Measurements from ENCODE around the gene LRBA. TPM values are rescaled to one million over a fixed set of nuclear protein-coding genes. Genes with fewer than 3 reads are reported as not detected.

The LRBA gene
- total and polyA plus RNA-seq, 9 of the 15 experiments (the other 6 are each of a cell fraction or from before 2014, with no cell fraction given) = 24.2 to 88.7 (median 59.7) TPM

GRCh38 chr4:151021637-151022334 is 6.7 kb upstream of the LRBA start (continued):
- TF ChIP-seq ADNP (tag; IDR thresholded peaks at IDR 0.05) = no peak
- TF ChIP-seq ZNF77 (CRISPR knock-in tag; IDR thresholded peaks at IDR 0.05) = no peak
- no peak for TF ChIP-seq FOXA1 (IDR thresholded peaks at IDR 0.05; ENCODE audit: borderline replicate concordance)
- TF ChIP-seq ZFP91 (CRISPR knock-in tag; IDR thresholded peaks at IDR 0.05) = peak; percentile 81
- TF ChIP-seq ZNF274 (IDR thresholded peaks at IDR 0.05; ENCODE audit: borderline replicate concordance, low read depth, low read length) = no peak
- no peak for TF ChIP-seq JUND (IDR thresholded peaks at IDR 0.05; ENCODE audit: borderline replicate concordance, low read depth, low read length)
- peak; percentile 27; the same call in 1 of the 3 replicates for TF ChIP-seq JUND (tag; IDR thresholded peaks at IDR 0.05; ENCODE audit: borderline replicate concordance, low read depth, low read length)
- peak; percentile 22; the same call in 1 of the 2 replicates for TF ChIP-seq NFE2 (IDR thresholded peaks at IDR 0.05; ENCODE audit: low read depth)
- TF ChIP-seq RBM15 (IDR thresholded peaks at IDR 0.05; ENCODE audit: insufficient read depth, low read length) = no peak
- TF ChIP-seq, protein P1, sequence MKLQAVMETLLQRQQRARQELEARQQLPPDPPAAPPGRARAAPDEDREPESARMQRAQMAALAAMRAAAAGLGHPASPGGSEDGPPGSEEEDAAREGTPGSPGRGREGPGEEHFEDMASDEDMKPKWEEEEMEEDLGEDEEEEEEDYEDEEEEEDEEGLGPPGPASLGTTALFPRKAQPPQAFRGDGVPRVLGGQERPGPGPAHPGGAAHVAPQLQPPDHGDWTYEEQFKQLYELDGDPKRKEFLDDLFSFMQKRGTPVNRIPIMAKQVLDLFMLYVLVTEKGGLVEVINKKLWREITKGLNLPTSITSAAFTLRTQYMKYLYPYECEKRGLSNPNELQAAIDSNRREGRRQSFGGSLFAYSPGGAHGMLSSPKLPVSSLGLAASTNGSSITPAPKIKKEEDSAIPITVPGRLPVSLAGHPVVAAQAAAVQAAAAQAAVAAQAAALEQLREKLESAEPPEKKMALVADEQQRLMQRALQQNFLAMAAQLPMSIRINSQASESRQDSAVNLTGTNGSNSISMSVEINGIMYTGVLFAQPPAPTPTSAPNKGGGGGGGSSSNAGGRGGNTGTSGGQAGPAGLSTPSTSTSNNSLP (IDR thresholded peaks at IDR 0.05; ENCODE audit: borderline replicate concordance, low read depth, low read length) = no peak
- no peak for TF ChIP-seq GTF2A2 (tag; IDR thresholded peaks at IDR 0.05)
- TF ChIP-seq ARNT (IDR thresholded peaks at IDR 0.05) = 0 out of 4 replicates have a peak, but pooled peaks of 1 of the 2 experiments have one; percentile 19
- TF ChIP-seq ZBTB33 (CRISPR knock-in tag; IDR thresholded peaks at IDR 0.05) = no peak
- peak; percentile 36; the same call in 1 of the 2 replicates for TF ChIP-seq SMARCA4 (IDR thresholded peaks at IDR 0.05)
- peak; percentile 58 for TF ChIP-seq NR2C1 (IDR thresholded peaks at IDR 0.05)
- peak; percentile 13; the same call in 1 of the 2 replicates for TF ChIP-seq NR2C1 (tag; IDR thresholded peaks at IDR 0.05)
- TF ChIP-seq LEF1 (IDR thresholded peaks at IDR 0.05) = peak; percentile 54; the same call in 1 of the 2 replicates
- TF ChIP-seq GTF3C2 (IDR thresholded peaks at IDR 0.05; ENCODE audit: borderline replicate concordance, extremely low read depth, insufficient read length) = no peak
- TF ChIP-seq BACH1 (tag; IDR thresholded peaks at IDR 0.05) = peak; percentile 28; the same call in 1 of the 2 replicates
- TF ChIP-seq TBP (optimal IDR thresholded peaks at IDR 0.05; ENCODE audit: low read depth, low read length) = no peak
- no peak for TF ChIP-seq ZNF584 (CRISPR knock-in tag; IDR thresholded peaks at IDR 0.05; ENCODE audit: low read depth)

Measured in K562 (cell line).